Fibroblast of villous mesenchyme (primary cell): ENCODE data around the gene CABLES1. TPM values are rescaled to one million over a fixed set of nuclear protein-coding genes. Genes with fewer than 3 reads are reported as not detected.

Experiments used
- DNase-seq: peaks from one replicate; pipeline ENCODE4 v3.0.0-alpha.2; 2010; ENCODE audit warnings: low read depth
- H3K4me3 ChIP-seq: 2 replicates; pipeline ENCODE4 v1.5.1; 2011; ENCODE audit warnings: low read depth, mild to moderate bottlenecking, low read length
- CTCF ChIP-seq: IDR thresholded peaks from 2 replicates; pipeline ENCODE4 v1.5.1; 2012; ENCODE audit warnings: low read depth, mild to moderate bottlenecking, low read length; ENCODE audit not compliant: insufficient read depth
- total RNA-seq: library from RNA; depleted of rRNA; stranded (reverse); fragments of >200 nt; gene quantifications from 2 replicates; pipeline ENCODE4 v1.2.3, GENCODE V29; 2012

CABLES1 gene
- total RNA-seq, 1 donor = 0.43 TPM

GRCh38 chr18:23183411-23184150 is 48.3 kb downstream of the CABLES1 start:
- no peak for TF ChIP-seq CTCF
- H3K4me3 ChIP-seq = no peak overlapping the region
- peak; percentile 82 for DNase-seq

DNA sequence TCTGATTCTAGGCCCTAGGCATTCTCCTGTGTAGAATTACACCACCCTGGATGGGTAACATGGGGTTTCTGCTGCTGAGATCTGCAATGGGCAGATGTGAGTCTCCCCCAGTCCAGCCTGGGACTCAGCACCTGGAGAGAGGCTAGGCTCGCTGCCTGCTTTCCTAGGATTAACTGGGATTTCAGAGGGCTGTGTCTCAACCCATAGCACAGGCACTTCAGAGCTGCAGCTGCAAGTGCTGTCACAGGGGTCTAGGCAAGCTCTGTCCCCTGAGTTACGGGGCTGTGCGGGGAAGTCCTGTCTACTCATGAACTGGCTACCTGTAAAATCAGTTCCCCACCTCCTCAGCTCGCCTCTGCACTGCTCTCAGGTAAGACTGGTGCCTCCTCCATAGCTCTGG is 51.5 kb downstream of the CABLES1 start:
- DNase-seq = no peak
- no peak for TF ChIP-seq CTCF

GRCh38 chr18:23188068-23188760 is 52.9 kb downstream of the CABLES1 start:
- H3K4me3 ChIP-seq = no peak overlapping the region
- TF ChIP-seq CTCF = no peak
- DNase-seq = no peak

More for the DNA sequence above, 51.5 kb downstream of the CABLES1 start:
- no peak overlapping the region for H3K4me3 ChIP-seq

DNA sequence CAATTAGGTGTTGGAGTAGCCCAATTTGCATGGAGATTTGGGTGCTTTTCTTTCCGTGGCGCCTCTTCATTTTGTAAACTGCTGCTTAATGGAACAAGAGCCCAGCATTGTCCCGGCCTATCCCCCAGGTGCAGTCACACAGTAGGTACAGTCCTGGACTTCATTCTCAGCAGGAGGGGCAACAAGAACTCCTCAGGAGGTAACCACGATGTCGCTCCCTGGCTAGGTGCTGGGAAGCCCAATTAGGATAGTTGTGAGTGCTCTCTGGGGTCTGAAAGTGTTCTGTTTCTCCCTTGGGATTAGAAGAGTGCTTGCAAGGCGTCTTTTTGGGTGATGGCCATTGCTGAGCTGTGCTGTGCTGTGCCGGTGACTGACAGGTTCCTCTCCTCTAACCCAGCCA is 53.8 kb downstream of the CABLES1 start:
- no peak overlapping the region for H3K4me3 ChIP-seq
- DNase-seq = no peak
- TF ChIP-seq CTCF = no peak

DNA sequence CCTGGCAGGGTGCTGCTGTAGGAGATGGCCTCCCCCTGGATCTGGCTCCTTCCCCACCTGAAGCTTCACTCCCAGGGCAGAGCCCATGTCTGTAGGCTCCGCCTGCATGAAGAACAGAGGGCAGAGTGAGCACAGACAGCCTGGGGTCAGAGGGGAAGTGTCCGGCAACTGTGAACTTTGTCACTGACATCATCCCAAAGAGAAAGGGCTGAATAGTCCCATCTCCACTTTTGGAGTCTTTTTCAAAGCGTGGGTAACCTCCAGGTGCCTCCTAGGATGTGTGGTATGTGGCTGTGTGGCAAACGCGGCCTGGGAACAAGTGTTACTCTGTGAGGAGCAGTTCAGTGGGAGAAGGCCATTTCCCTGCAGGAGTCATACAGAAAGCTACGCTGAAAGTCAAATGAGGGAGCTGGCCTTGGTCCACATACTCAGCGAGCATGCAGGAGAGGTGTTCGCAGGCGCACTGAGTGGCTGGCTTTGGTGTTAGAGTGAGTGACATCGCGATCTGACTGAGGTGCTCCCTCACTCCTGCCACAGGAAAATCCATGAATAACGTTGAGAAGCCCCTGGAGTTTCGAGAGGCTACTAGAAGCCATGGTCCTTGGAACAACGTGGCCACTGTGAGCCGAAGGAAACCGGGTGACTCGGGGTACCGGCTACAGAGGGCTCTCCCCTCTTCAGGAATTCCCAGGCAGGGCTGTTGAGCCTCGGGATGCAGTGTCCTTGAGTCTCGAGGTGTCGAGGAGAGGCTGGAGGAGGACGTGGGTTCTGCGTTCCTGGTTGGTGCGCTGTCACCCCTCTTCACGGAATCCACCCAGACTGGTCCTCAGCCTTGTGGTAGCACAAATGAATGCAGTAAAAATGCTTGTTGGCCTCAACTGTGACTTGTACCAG is 54.7 kb downstream of the CABLES1 start:
- DNase-seq = no peak
- H3K4me3 ChIP-seq = no peak overlapping the region
- TF ChIP-seq CTCF = no peak

DNA sequence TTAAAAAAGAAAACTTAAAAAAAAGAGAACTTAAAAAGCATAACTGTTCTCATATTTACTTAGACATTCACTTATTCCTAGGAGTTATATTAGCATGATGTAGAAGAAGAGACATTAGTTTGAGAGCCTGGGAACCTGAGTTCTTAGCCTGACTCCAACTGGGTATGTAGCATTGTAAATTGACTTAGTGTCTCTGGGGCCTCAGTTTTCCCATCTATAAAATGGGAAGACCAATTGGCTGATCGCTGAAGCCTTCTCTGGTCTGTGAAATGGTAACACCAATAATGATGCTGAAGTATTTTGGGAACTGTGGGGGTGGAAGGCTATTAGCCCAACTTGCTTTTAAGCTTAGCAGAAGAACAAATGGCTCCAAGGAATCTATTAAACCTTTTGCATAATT is 55.9 kb downstream of the CABLES1 start:
- no peak overlapping the region for H3K4me3 ChIP-seq
- TF ChIP-seq CTCF = no peak
- DNase-seq = no peak
